Measurements from ENCODE around the gene ST6GAL1. TPM values are rescaled to one million over a fixed set of nuclear protein-coding genes. Genes with fewer than 3 reads are reported as not detected.
"Not testable (repeated sequence)": the region's sequence is repeated elsewhere in the genome, so short reads cannot be mapped to it uniquely, and the experiment has no call there.

Gene ST6GAL1
- total and polyA plus RNA-seq, 12 donors = 19.5 to 94.7 (median 65.8) TPM

DNA sequence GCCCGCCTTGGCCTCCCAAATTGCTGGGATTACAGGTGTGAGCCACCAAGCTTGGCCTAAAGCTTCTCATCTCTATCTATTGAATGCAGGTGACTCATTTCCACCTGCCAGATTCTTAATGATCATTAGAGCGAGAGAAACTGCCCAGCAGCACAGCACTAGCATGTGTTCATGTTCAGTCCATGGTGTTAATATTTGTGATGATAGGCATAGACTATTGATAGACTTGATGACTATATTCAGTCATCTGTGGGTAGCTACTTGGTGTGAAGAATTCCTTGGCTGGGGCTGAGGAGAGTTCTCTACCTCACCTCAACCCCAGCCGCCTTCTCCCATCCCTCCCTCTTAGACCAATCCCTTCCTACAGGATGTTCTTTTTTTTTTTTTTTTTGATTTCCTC lies 60.0 kb downstream of the ST6GAL1 start:
- ATAC-seq (no peak), DNase-seq (no peak)
- Histone ChIP-seq H3K9me3 (no peaks in the 10 kb centered on the region), H3K4me1 (peaks cover 2 to 82% (median 51%) of the 10 kb centered on the region in 9 donors), H3K36me3 (peaks cover 0 to 13% (median 0%) of the 10 kb centered on the region in 9 donors), H3K27ac (peak overlapping the region in 7 of 10 donors; percentile 18 to 75 (median 32)), H3K27me3 (no peaks in the 10 kb centered on the region), H3K4me3 (no peak overlapping the region)
- WGBS, 2 donors = 92 to 99% methylated on average over 3 of the region's 3 CpGs
- intact Hi-C loops (cut with DNase I) = no loop called here
- TF ChIP-seq, protein P1, sequence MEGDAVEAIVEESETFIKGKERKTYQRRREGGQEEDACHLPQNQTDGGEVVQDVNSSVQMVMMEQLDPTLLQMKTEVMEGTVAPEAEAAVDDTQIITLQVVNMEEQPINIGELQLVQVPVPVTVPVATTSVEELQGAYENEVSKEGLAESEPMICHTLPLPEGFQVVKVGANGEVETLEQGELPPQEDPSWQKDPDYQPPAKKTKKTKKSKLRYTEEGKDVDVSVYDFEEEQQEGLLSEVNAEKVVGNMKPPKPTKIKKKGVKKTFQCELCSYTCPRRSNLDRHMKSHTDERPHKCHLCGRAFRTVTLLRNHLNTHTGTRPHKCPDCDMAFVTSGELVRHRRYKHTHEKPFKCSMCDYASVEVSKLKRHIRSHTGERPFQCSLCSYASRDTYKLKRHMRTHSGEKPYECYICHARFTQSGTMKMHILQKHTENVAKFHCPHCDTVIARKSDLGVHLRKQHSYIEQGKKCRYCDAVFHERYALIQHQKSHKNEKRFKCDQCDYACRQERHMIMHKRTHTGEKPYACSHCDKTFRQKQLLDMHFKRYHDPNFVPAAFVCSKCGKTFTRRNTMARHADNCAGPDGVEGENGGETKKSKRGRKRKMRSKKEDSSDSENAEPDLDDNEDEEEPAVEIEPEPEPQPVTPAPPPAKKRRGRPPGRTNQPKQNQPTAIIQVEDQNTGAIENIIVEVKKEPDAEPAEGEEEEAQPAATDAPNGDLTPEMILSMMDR (IDR thresholded peaks at IDR 0.05) = no peak

DNA sequence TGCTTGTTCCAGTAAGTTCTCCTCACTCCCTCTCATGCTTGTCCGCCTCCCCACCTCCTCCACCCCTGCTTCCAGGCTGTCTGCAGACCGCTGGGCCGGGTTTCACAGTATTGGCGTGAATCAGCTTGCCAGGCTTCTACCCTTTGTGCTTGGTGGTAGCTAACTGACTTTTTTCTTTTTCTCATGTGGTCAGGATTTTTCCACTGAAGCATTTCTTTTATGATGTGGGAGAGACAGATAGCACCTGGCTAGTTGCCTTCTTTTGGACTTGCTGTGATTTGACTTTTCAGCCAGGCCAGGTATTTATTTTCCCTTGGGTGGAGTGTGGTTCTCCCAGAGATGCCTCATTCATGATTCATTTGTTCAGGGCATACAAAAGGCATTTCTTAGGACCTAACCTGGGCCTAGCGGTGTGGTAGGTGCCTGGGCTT lies 60.6 kb downstream of the ST6GAL1 start:
- Histone ChIP-seq H3K4me3 (no peak overlapping the region), H3K27ac (peak overlapping the region in 6 of 10 donors; percentile 24 to 75 (median 34)), H3K9me3 (no peaks in the 10 kb centered on the region), H3K4me1 (peaks cover 0 to 76% (median 47%) of the 10 kb centered on the region in 9 donors), H3K27me3 (no peaks in the 10 kb centered on the region), H3K36me3 (peaks cover 0 to 13% (median 0%) of the 10 kb centered on the region in 9 donors)
- no peak for DNase-seq
- TF ChIP-seq, protein P1 (IDR thresholded peaks at IDR 0.05) = no peak
- ATAC-seq = peak in 4 of 8 donors; percentile 27 to 67 (median 50)
- intact Hi-C loops (cut with DNase I) = no loop called here
- 83 to 87% methylated on average over 5 of the region's 5 CpGs for WGBS, 2 donors

DNA sequence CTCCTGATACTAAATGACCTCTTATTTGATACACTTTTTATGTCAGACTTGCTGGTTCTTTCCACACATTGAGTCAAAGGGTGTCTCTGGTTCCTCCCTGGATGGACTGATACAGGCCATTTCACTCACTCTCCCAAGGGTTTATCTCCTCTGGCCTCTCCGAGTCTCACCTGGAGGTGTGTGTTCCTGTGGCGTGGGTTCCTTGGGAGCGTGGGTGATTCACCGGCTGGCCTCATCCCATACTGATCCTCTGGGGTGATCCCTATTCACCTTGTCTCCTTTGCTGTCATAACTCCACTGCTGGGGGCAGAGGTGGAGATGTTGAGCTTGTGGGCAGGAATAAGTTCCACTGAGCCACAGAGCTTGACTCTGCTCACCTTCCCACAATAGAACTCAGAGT lies 61.1 kb downstream of the ST6GAL1 start:
- H3K4me3 ChIP-seq = no peak overlapping the region
- no peaks in the 10 kb centered on the region for H3K27me3 ChIP-seq
- intact Hi-C loops (cut with DNase I) = no loop called here
- ATAC-seq (peak in 2 of 8 donors; percentile 13 to 19), DNase-seq (no peak)
- peak overlapping the region in 7 of 10 donors; percentile 9 to 75 (median 28) for H3K27ac ChIP-seq
- peaks cover 0 to 75% (median 47%) of the 10 kb centered on the region in 9 donors for H3K4me1 ChIP-seq
- 99 to 100% methylated on average over 4 of the region's 4 CpGs for WGBS, 2 donors
- TF ChIP-seq, protein P1 (IDR thresholded peaks at IDR 0.05) = no peak
- no peaks in the 10 kb centered on the region for H3K9me3 ChIP-seq
- H3K36me3 ChIP-seq = peaks cover 0 to 13% (median 0%) of the 10 kb centered on the region in 9 donors

DNA sequence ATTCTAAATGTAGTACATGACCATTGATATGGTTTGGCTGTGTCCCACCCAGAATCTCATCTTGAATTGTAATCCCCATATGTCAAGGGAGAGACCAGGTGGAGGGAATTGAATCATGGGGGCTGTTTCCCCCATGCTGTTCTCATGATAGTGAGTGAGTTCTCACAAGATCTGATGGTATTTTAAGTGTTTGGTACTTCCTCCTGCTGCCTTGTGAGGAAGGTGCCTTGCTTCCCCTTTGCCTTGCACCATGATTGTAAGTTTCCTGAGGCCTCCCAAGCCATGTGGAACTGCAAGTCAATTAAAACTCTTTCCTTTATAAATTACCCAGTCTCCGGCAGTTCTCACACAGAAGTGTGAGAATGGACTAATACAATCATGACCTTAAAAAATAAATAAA lies 61.8 kb downstream of the ST6GAL1 start:
- H3K4me3 ChIP-seq; H3K27me3 ChIP-seq; DNase-seq; ATAC-seq; H3K9me3 ChIP-seq; intact Hi-C loops (cut with DNase I): not testable (repeated sequence)
- Histone ChIP-seq H3K36me3 (peaks cover 0 to 13% (median 0%) of the 10 kb centered on the region in 9 donors), H3K27ac (peak overlapping the region in 5 of 10 donors; percentile 10 to 51 (median 27)), H3K4me1 (peaks cover 0 to 75% (median 48%) of the 10 kb centered on the region in 9 donors)
- 81 to 93% methylated on average over 1 of the region's 1 CpG for WGBS, 2 donors

DNA sequence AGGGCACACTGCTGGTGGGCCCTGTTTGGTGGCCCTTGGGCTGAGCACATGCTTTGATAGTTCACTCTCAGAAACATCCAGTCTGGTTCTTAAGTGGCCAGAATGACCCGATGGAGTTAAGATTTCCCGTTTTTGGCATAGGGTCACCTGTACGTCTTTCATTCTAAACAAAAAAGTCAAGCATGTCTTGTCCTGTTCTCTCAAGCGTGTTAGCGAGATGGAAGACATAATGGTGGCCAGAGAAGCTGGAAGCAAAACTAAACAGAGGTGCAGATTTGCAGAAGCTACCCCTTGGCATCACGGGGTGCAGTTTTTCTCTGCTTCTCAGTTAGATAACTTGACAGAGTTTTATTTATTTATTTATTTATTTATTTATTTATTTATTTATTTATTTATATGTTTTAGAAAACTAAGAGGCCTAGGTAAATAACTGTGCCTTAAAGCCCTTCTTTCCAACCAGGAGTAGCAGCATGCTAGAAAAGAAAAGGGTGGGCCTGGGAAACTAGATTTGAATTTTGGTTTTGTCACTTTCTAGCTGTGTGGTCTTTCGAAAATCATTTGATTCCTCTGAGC lies 63.0 kb downstream of the ST6GAL1 start:
- Histone ChIP-seq H3K4me1 (peaks cover 0 to 74% (median 57%) of the 10 kb centered on the region in 9 donors), H3K36me3 (peaks cover 0 to 13% (median 0%) of the 10 kb centered on the region in 9 donors), H3K9me3 (no peaks in the 10 kb centered on the region), H3K27me3 (no peaks in the 10 kb centered on the region), H3K27ac (peak overlapping the region in 2 of 10 donors; percentile 40 to 51), H3K4me3 (no peak overlapping the region)
- ATAC-seq = no peak
- WGBS, 2 donors = 91 to 92% methylated on average over 7 of the region's 7 CpGs
- intact Hi-C loops (cut with DNase I) = no loop called here
- TF ChIP-seq, protein P1 (IDR thresholded peaks at IDR 0.05) = no peak
- no peak for DNase-seq

All from heart right ventricle (tissue), 16 donors.